HG03432 (cell line): Measurements from ENCODE around the gene GNLY.

Experiments
- ATAC-seq: cut with Tn5 transposase; IDR thresholded peaks from one replicate; pipeline ENCODE4 v1.9.1; 2021; ENCODE audit warnings: mild to moderate bottlenecking, moderate library complexity; ENCODE audit not compliant: unreplicated experiment

The GNLY gene

DNA sequence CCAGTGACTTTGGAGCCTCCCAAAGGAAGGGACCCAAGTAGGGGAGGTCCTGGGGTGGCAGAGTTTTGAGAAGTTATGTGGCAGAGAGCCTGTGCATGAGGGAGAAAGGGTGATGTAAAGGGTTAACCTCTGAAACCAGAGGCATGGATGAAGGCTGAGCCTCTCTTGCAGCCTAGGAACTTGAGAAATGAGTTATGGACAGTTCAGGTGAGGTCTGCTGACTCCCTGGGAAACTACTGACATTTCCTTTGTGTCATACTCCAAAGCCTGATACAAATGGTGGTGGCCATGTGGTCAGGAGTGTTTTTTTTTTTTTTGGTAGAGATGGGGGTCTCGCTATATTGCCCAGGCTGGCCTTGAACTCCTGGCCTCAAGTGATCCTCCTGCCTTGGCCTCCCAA, 12.4 kb upstream of the GNLY start:
- no peak for ATAC-seq

DNA sequence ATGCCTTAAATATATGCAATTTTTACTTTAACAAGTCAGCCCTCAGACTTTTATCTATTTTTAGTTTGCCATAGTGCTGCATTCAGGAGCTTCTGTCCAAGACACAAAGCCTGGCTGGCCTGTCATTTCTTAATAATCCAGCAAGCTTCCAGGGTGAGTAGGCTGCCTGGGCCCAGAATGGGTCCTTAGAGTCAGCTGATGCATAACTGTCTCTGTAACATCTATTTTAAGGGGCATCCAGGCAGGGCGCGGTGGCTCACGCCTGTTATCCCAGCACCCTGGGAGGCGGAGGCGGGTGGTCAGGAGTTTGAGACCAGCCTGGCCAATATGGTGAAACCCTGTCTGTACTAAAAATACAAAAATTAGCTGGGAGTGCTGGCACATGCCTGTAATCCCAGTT, 11.8 kb upstream of the GNLY start:
- no peak for ATAC-seq

DNA sequence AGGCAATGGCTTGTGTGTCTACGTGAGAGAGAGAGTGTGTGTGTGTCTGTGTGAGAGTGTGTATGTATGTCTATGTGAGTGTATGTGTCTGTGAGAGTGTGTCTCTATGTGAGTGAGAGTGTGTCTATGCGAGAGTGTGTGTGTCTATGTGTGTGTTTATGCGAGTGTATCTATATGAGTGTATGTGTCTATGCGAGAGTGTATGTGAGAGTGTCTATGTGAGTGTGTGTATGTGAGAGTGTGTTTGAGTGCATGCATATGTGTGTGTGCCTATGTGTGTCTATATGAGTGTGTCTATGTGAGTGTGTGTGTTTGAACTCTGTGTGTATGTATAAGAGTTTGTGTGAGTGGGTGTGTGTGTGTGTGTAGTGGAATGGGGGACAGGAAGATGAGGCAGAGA, 9.8 kb upstream of the GNLY start:
- peak; percentile 8 for ATAC-seq

DNA sequence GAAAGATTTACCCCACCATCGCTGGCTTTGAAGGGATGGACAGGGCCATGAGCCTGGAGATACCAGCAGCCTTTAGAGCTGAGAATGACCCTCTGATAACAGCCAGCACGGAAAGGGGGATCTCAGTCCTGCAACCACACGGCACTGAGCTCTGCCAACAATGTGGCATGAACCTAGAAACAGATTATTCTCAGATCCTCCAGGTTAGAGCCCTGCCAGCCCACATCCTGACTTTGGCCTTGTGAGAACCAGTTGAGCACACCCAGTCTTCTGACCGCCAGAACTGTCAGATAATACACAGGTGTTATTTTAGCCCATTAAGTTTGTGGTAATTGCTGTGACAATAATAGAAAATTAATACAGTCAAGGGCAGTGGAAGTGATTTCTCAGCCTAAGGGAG, 9.4 kb upstream of the GNLY start:
- peak; percentile 64 for ATAC-seq

DNA sequence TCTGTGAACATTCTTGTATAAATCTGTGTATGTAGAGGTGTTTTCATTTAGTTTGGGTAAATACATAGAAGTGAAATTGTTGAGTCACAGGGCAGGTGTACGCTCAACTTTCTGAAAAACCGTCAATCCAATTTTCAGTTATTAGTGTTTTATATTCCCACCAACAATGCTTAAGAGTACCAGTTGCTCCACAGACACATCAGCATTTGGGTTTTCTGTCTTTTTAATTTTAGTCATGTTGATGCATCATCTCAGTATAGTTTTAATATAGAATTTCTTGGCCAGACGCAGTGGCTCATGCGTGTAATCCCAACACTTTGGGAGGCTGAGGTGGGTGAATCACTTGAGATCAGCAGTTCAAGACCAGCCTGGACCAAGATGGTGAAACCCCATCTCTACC, 3.2 kb upstream of the GNLY start:
- ATAC-seq, result no peak

DNA sequence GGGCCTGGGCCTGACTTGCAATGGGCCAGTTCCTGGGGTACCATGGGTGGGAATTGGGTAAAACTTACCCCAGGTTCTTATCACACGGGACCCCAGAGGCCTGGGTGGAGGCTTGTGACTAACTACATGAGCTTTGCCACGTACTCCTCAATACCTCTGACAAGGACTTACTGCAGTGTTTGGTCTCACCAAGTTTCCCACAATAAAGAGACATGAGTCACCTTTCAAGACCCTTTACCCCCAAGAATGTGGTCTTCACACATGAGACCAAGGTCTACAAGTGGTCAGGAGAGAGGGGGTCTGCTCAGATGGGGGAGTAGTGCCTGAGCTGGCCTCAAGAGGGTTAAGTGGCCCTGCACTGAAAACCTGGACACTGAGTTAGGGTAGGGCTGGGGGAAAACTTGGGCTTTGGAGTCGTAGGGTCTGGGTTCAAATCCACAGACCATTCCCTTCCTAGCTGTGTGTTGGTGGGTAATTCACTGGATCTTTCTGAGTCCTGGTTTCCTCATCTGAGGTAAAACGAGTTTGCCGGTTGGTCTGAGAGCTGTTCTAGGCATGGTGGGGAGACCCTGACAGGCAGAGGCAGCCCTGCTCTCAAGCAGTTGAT, 2.0 kb upstream of the GNLY start:
- no peak for ATAC-seq

DNA sequence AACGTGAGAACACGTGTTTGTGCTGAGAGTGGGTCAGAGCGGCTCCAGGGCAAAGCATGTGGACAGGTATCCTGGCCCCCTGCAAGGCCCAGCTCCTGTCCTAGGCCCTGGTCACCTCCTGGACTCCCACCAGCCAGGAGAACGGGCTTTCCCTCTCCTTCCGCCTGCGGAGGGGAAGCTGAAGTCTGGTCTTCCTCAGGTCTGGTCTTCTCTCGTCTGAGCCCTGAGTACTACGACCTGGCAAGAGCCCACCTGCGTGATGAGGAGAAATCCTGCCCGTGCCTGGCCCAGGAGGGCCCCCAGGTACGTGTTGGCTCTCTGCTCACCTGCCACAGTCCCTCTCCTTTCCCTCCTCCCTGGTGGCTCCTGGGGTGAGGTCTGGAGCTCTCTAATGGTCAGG, 963 bp downstream of the GNLY start:
- ATAC-seq, result no peak

DNA sequence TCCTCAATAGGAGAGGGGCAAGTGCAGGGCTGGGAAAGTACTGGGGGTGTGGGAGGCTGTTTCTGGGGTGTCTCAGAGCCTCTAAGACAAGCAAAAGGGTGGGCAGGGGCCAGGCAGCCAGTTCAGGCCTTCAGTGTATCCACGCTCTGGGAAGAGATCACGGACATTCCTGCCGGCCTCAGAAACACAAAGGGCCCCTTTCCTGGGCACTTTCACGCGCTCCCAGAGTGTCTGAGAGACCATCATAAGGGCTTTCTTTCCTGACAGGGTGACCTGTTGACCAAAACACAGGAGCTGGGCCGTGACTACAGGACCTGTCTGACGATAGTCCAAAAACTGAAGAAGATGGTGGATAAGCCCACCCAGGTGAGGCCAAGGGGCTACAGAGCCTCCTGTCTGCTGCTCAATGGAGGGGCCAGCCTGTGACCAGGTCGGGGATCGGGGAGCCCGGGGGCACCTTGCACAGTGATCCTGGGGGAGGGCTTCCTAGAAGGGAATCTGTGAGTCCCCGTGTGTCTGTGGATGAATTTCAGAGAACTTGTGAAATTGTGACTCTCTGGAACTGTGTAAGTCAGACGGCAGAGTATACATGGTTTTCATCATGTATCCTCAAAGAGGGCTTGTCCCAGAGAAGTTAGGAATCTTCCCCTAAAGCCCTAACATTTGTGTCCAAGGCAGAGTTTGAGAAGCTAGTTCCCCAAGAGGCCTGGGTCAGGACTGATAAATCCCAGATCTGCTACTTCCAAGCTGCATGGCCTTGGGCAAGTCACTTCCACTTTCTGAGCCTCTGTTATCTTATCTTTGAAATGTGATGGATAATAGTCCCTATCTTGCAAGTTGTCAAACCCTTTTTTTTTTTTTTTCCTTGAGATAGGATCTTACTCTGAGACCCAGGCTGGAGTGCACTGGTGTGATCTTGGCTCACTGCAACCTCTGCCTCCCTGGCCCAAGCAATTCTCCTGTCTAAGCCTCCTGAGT, 1.8 kb downstream of the GNLY start:
- ATAC-seq, result no peak

DNA sequence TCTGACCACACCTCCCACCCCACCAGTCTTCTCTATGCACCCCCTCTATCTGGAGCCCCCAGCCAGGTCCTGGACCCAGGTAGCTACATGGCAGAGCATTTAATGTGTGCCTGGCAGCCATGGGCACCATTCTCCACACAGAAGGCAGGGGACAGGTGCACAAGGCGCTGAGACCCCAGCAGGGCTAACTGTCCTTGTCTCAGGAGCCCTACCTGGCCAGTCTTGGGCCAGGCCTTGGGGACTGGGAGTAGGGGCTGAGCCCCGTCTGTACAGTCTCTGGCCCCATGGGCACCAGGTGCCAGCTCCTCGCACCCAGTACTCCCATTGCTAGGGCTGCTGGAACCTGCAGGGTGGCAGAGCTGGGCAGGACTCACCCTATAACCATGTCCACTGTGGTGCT, 2.9 kb downstream of the GNLY start:
- no peak for ATAC-seq

DNA sequence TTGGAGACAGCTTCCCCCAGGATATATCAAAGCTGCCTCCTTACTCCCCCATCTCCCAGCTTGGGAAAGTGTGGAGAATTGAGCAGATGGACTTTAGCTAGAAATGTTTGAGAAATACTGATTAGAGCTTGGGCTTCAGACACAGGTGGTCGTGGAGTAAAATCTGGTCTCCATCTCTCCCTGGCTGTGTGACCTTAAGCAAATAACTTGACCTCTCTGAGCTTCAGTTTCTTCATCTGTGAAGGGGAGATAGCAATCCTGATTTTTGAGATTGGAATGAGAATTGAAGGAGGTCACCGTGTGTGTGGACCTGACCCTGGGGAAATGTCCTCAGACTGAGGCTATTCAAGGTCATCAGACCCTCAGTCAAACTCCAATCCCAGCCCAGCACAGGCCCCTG, 3.6 kb downstream of the GNLY start:
- ATAC-seq, result no peak

DNA sequence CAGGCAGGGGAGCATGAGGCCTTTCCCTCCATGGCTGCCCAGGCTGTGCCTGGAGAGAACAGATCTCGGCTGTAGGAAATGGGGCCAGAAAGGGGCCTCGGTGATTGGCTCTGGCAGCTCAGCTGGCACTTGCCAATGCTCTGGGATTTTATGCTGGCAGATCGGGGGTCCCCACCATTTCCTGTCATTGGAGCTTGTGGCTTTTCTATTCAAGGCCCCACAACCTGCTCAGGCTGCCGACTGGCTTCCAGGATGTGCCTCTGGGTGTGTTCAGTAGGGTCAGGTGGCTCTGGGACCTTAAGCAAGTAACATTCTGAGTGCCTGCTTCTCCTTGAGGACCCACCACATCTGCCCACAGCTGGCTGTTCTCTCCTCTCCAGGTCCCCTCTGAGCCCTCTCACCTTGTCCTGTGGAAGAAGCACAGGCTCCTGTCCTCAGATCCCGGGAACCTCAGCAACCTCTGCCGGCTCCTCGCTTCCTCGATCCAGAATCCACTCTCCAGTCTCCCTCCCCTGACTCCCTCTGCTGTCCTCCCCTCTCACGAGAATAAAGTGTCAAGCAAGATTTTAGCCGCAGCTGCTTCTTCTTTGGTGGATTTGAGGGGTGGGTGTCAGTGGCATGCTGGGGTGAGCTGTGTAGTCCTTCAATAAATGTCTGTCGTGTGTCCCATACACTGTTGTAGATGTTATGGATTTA, 4.2 kb downstream of the GNLY start:
- ATAC-seq, result no peak

DNA sequence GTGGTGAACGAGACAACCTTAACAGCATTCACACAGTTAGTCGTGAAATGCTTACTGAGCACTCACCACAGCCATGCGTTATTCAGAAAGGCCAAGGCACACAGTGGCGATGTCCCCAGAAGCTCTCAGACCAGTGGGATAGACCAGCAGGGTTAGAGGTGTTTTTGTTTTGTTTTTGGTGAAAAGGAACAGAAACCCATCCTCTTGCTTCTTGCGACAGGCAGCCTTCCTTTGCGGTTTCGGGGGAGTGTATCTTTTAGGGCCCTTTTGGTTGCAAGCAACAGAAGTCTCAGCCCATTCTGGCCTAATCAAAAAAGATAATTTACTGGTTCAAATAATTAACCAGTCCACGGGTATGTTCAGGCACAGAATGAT, 4.7 kb downstream of the GNLY start:
- no peak for ATAC-seq

DNA sequence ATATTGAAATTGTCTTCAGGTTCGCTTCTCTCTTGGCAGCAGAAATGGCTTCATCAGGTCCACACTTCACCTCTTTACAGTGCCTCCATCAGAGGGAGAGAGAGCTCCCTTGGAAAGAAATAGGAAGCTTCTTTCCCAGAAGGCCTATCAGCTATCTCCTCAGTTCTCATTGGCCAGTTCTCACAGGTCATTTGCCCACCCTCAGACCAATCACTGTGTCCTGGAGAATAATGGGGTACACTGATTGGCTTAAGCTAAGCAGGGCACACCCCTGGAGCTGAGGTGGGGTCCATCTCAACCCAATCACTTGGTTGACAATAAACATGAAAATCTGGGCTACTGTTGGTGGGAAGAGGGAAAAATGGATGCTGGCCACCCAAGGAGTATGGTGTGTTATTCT, 5.2 kb downstream of the GNLY start:
- ATAC-seq, result no peak

DNA sequence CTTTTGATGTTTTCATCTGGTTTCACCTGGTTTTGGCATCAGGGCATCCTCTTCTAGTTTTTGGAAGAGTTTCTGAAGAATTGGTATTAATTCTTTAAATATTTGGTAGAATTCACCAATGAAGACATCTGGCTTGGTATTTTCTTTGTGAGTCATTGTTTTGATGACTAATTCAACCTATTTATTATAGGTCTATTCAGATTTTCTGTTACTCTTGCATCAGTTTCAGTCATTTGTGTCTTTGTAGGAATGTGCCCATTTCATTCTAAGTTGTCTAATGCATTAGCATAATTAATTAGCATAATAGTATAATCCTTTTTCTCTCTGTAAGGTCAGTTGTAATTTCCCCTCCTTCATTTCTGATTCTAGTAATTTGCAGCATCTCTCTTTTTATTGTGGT, 8.0 kb downstream of the GNLY start:
- ATAC-seq, result no peak

DNA sequence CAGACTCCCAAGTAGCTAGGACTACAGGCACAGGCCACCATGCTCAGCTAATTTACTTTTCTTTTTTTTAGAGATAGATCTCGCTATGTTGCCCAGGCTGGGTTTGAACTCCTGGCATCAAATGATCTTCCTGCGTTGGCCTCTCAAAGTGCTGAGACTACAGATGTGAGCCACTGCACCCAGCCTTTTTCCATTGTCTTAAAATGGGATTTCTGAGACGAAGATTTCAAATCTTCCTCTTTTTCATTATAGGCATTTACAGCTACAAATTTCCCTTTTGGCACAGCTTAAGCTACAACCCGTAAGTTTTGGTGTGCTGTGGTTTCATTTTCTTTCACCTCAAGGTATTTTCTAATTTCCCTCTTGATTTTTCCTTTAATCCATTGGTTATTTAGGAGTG, 8.6 kb downstream of the GNLY start:
- ATAC-seq, result no peak

DNA sequence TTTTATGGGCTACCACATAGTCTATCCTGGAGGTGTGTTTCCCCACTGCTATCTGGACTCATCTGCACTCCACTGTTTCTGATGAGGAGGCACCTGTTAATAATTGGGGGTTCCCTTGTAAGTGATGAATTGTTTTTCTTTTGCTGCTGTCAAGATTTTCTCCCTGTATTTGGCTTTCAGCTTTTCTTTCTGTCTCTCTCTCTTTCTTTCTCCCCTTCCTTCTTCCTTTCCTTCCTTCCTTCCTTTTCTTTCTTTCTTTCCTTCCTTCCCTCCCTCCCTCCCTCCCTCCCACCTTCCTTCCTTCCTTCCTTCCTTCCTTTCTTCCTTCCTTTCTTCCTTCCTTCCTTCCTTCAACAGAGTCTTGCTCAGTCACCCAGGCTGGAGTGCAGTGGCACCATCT, 9.2 kb downstream of the GNLY start:
- no peak for ATAC-seq

DNA sequence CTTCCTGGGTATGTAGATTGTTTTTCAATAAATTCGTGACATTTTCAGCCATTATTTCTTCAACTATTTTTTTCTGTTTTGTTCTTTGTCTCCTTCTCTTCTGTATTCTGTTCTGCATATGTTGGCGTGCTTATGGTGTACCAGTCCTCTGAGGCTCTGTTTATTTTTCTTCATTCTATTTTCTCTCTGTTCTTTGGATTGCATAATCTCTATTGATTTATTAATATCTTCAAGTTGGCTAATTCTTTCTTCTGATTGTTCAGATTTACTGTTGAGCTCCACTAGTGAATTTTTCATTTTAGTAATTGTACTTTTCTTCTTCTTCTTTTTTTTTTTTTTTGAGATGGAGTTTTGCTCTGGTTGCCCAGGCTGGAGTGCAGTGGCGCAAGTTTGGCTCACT, 9.9 kb downstream of the GNLY start:
- ATAC-seq, result no peak

DNA sequence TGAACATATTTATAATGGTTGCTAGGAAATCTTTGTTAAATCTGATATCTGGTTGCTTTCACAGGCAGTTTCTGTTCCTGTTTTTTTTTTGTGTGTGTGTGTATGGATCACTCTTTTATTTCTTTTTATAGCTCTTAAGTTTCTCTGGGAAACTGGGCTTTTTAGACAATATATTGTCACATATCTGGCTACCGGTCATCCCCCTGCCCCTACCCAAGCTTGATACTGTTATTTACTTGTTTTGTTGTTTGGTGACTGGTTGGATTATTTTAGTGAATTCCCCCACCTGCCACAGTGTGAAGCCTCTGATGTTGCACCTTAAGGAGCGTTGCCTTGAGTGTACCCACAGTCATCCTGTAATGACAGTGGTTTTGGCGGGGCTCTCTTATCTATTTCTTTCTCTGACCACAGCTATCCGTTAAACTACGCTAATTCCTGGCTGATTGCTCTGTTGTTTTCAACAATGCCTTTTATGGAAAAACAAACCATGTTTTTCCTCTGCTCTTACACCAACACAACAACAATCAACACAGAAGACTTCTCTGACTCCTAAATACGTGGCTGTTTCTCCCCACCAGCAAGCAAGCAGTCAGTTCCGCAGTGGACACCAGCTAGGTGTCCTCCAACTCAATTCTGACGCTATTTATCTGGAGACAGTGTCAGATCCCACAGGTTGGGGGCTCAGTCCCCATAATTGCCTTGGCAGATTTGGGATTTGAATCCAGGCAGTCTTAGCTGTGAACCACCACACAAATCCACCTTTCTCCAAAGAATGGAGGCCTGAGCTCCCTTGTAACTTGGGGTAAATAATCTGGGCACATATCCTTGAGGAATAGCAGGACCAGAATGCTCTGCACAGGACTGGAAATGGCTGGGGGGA, 10.9 kb downstream of the GNLY start:
- peak; percentile 76 for ATAC-seq

DNA sequence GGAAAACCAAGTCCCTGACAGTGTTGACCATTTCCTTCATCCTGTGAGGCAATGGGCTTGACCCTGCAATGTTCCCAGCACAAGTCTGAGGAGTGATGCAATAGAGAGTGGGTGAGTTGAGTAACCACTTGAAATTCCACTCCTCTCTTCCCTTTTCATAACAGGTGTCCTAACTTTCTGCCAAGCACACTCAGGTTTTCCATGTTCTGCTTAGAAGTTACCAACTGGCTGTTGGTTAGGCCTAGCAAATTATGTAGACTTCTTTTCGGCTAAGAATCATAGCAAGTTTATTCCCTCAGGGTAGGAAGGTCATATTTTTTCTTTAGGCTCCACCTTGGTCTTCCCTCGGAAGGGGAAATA, 11.5 kb downstream of the GNLY start:
- no peak for ATAC-seq

DNA sequence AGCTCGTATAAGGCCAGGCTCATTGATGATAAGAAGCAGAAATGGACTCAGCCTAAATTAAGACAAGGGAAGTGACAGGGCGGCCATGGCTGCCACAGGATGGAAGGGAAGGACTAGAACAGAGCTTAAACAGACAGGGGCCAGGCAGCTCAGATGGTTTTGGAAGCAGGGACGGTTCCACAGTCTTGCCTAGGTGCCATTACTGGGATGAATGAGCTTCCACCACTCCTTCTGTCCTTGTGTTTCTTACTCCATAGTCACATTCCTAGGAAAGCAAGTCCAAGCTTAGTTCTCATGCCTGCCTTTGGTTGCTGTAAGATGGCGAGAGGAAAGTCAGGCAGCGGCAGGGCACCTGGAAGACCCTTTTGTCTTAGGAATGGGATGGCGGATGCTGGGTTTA, 11.9 kb downstream of the GNLY start:
- ATAC-seq, result no peak
